Amniotic epithelial cell (primary cell): ENCODE measurements around the gene REC114.

Source experiments
- DNase-seq: peaks from one replicate; pipeline ENCODE4 v3.0.0-alpha.2; 2010; ENCODE audit warnings: low read depth

The REC114 gene

GRCh38 chr15:73457334-73457733 is 14.4 kb downstream of the REC114 start:
- no peak for DNase-seq

- DNase-seq, result no peak
Observed at GRCh38 chr15:73460662-73461061, 17.7 kb downstream of the REC114 start.

- no peak for DNase-seq
Observed at GRCh38 chr15:73464602-73465001, 21.6 kb downstream of the REC114 start.

- no peak for DNase-seq
Observed at GRCh38 chr15:73467758-73468157, 24.8 kb downstream of the REC114 start.

- no peak for DNase-seq
Observed at GRCh38 chr15:73474785-73475184, 31.8 kb downstream of the REC114 start.

GRCh38 chr15:73476704-73477216 is 33.8 kb downstream of the REC114 start:
- DNase-seq, result no peak

GRCh38 chr15:73480050-73480449 is 37.1 kb downstream of the REC114 start:
- no peak for DNase-seq

GRCh38 chr15:73482166-73482565 is 39.2 kb downstream of the REC114 start:
- DNase-seq, result no peak

- no peak for DNase-seq
Observed at GRCh38 chr15:73483053-73483452, 40.1 kb downstream of the REC114 start.

GRCh38 chr15:73485372-73485771 is 42.4 kb downstream of the REC114 start:
- peak; percentile 13 for DNase-seq

GRCh38 chr15:73485885-73486284 is 42.9 kb downstream of the REC114 start:
- peak; percentile 72 for DNase-seq

GRCh38 chr15:73488698-73489097 is 45.7 kb downstream of the REC114 start:
- DNase-seq, result no peak

- no peak for DNase-seq
Observed at GRCh38 chr15:73493922-73494321, 51.0 kb downstream of the REC114 start.

GRCh38 chr15:73495181-73495580 is 52.2 kb downstream of the REC114 start:
- peak; percentile 57 for DNase-seq

- no peak for DNase-seq
Observed at GRCh38 chr15:73500696-73501095, 57.7 kb downstream of the REC114 start.

GRCh38 chr15:73504885-73505284 is 61.9 kb downstream of the REC114 start:
- no peak for DNase-seq

GRCh38 chr15:73515527-73515926 is 72.6 kb downstream of the REC114 start:
- DNase-seq, result no peak

GRCh38 chr15:73517566-73517965 is 74.6 kb downstream of the REC114 start:
- no peak for DNase-seq

GRCh38 chr15:73518180-73518862 is 75.4 kb downstream of the REC114 start:
- DNase-seq, result no peak

- no peak for DNase-seq
Observed at GRCh38 chr15:73518876-73519733, 76.1 kb downstream of the REC114 start.

GRCh38 chr15:73522011-73522410 is 79.0 kb downstream of the REC114 start:
- DNase-seq, result no peak

- no peak for DNase-seq
Observed at GRCh38 chr15:73524919-73525318, 82.0 kb downstream of the REC114 start.

GRCh38 chr15:73527598-73527997 is 84.6 kb downstream of the REC114 start:
- no peak for DNase-seq
